Liver (tissue), 3 donors: ENCODE measurements around the gene SBNO1.

Source experiments
- ATF3 ChIP-seq: IDR thresholded peaks from 2 replicates; pipeline ENCODE4 v1.6.1; 2016; ENCODE audit warnings: antibody characterized with exemption
- CTCF ChIP-seq: fragments of 150-350 bp; IDR thresholded peaks from 2 replicates; pipeline ENCODE4 v1.5.1; 2017; ENCODE audit warnings: improper control_type of control experiment, low read depth, low read length; ENCODE audit not compliant: missing input control
- EGR1 ChIP-seq, 2 donors: IDR thresholded peaks; 2 replicates each; pipeline ENCODE4 v1.6.1; 2016 to 2018; ENCODE audit warnings: antibody characterized with exemption in 2 of 2, low read depth in 2 of 2
- GABPA ChIP-seq, 2 donors: IDR thresholded peaks in 1 of 2; conservative IDR thresholded peaks in 1 of 2; 2 replicates each; pipeline ENCODE4 v1.6.1; 2016; ENCODE audit warnings: antibody characterized with exemption in 2 of 2, mild to moderate bottlenecking in 1 of 2, moderate library complexity in 1 of 2
- HNF4A ChIP-seq, 2 donors: conservative IDR thresholded peaks; 2 replicates each; pipeline ENCODE4 v1.6.1; 2016; ENCODE audit warnings: antibody characterized with exemption in 2 of 2, mild to moderate bottlenecking in 2 of 2
- JUND ChIP-seq, 2 donors: IDR thresholded peaks; 2 replicates each; pipeline ENCODE4 v1.6.1; 2016; ENCODE audit warnings: antibody characterized with exemption in 2 of 2
- MAX ChIP-seq: IDR thresholded peaks from 2 replicates; pipeline ENCODE4 v1.6.1; 2016; ENCODE audit warnings: antibody characterized with exemption
- RAD21 ChIP-seq, 2 donors: IDR thresholded peaks; 2 replicates each; pipeline ENCODE4 v1.6.1; 2016; ENCODE audit warnings: antibody characterized with exemption in 2 of 2, mild to moderate bottlenecking in 2 of 2
- REST ChIP-seq: IDR thresholded peaks from 2 replicates; pipeline ENCODE4 v1.6.1; 2016; ENCODE audit warnings: antibody characterized with exemption, mild to moderate bottlenecking
- RXRA ChIP-seq, 2 donors: IDR thresholded peaks; 2 replicates each; pipeline ENCODE4 v1.6.1; 2017 to 2018; ENCODE audit warnings: antibody characterized with exemption in 2 of 2, mild to moderate bottlenecking in 1 of 2
- TAF1 ChIP-seq: conservative IDR thresholded peaks from 2 replicates; pipeline ENCODE4 v1.6.1; 2016; ENCODE audit warnings: antibody characterized with exemption, mild to moderate bottlenecking
- YY1 ChIP-seq: IDR thresholded peaks from 2 replicates; pipeline ENCODE4 v1.6.1; 2016; ENCODE audit warnings: antibody characterized with exemption, mild to moderate bottlenecking
- ZBTB33 ChIP-seq: IDR thresholded peaks from 2 replicates; pipeline ENCODE4 v1.6.1; 2016; ENCODE audit warnings: antibody characterized with exemption
- donor health status: healthy.
- donor health status: healthy.

- TF ChIP-seq CTCF (peak; percentile 67), RAD21 (IDR thresholded peaks at IDR 0.05) (peak; percentile 38 to 64), GABPA (IDR thresholded peaks at IDR 0.05 in 1 of 2, conservative IDR thresholded peaks at IDR 0.05 in 1 of 2) (no peak), YY1 (no peak), JUND (IDR thresholded peaks at IDR 0.05) (no peak), HNF4A (conservative IDR thresholded peaks at IDR 0.05) (no peak), REST (no peak), MAX (no peak), ZBTB33 (no peak), EGR1 (IDR thresholded peaks at IDR 0.05; ENCODE audit: low read depth in 2 of 2) (no peak), TAF1 (no peak), ATF3 (no peak), RXRA (IDR thresholded peaks at IDR 0.05) (no peak)
Measured at GRCh38 chr12:123271001-123271668, 93.5 kb downstream of the SBNO1 start.
